Measurements from ENCODE around the gene COL20A1. TPM values are rescaled to one million over a fixed set of nuclear protein-coding genes. Genes with fewer than 3 reads are reported as not detected.

Gene COL20A1
- total and polyA plus RNA-seq, 2 of the 13 experiments (the other 11 are each of a cell fraction or from before 2014, with no cell fraction given): not detected

DNA sequence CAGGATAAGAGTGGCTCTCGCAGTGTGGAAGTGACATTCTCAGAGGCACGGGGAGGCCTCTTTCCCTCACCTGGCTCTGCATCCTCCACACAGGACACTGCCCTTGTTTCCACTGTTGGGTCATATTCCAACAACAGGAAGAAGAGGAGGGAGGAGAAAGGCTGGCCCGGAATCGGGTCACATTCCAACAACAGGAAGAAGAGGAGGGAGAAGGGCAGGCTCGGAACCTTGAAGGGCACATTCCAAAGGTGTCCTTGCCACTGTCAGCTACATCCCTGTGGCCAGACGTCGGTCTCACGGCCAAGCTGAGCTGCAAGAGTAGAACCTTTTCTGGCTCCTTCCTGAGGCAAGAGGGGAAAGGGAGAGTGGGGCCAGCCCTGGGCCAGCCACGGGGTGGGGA is 42.7 kb downstream of the COL20A1 start:
- Histone ChIP-seq H3K4me2 (ENCODE audit: low read depth, low read length) (no peak overlapping the region), H3K9ac (ENCODE audit: insufficient read depth, low read depth, low read length) (no peak overlapping the region), H3K27me3 (ENCODE audit: control insufficient read depth in 1 of 2, insufficient read depth in 2 of 2, low read length in 2 of 2) (peaks cover 0 to 16% of the 10 kb centered on the region in 2 experiments), H3K9me3 (ENCODE audit: low read length) (no peaks in the 10 kb centered on the region), H3K4me3 (replicated peaks in 1 of 3; ENCODE audit: insufficient read depth in 1 of 3, low read depth in 2 of 3, low read length in 3 of 3) (no peak overlapping the region), H3K27ac (ENCODE audit: extremely low read length, insufficient read depth, low read length) (no peak overlapping the region), H2AFZ (ENCODE audit: low read length) (no peak overlapping the region), H4K20me1 (ENCODE audit: insufficient read depth, low read length) (no peaks in the 10 kb centered on the region; the same call in 1 of the 2 replicates), H3K36me3 (replicated peaks in 1 of 2; ENCODE audit: control insufficient read depth in 1 of 2, insufficient read depth in 2 of 2, low read length in 2 of 2) (no peaks in the 10 kb centered on the region), H3K79me2 (ENCODE audit: insufficient read depth, low read length) (no peaks in the 10 kb centered on the region), H3K4me1 (ENCODE audit: insufficient read depth, low read length) (no peaks in the 10 kb centered on the region)
- ATAC-seq (no peak; the same call in 2 of the 3 replicates), FAIRE-seq (no peak), DNase-seq (ENCODE audit: low spot score) (no peak)
- WGBS (ENCODE audit: low lambda C conversion rate): 23% methylated on average over 9 of the region's 9 CpGs
- intact Hi-C loops (cut with micrococcal nuclease; ENCODE audit: unreplicated experiment): loop anchor here (2.0 kb wide), 1 partner anchor 31 kb away; no protein-coding TSS in a partner anchor
- CTCF ChIA-PET (ENCODE audit: low intra/inter-chr PET ratio, low total read pairs): no interaction called here
- in situ Hi-C loops (cut with HindIII; ENCODE audit: extremely low pct_ligation_motif_present, low pct_unique_long_range_greater_than_20kb): no loop called here
- no TSS peak for BruUV-seq (replicated peaks)
- POLR2A ChIA-PET: no interaction called here
- no peak for TF ChIP-seq ZNF253 (CRISPR knock-in tag; IDR thresholded peaks at IDR 0.05; ENCODE audit: borderline replicate concordance)
- no peak for TF ChIP-seq ZNF251 (CRISPR knock-in tag; IDR thresholded peaks at IDR 0.05)
- no peak for TF ChIP-seq RBM39 (IDR thresholded peaks at IDR 0.05; ENCODE audit: low read depth, low read length, poor library complexity, severe bottlenecking)
- TF ChIP-seq JUND (CRISPR knock-in tag; IDR thresholded peaks at IDR 0.05): no peak
- TF ChIP-seq NCOA5 (CRISPR knock-in tag; IDR thresholded peaks at IDR 0.05): no peak
- peak; percentile 36; the same call in 1 of the 2 replicates for TF ChIP-seq ETV5 (CRISPR knock-in tag; IDR thresholded peaks at IDR 0.05; ENCODE audit: borderline replicate concordance)
- no peak for TF ChIP-seq RAD21 (CRISPR knock-in tag; IDR thresholded peaks at IDR 0.05)
- peak; percentile 72 for TF ChIP-seq TEAD3 (CRISPR knock-in tag; optimal IDR thresholded peaks at IDR 0.05; ENCODE audit: borderline replicate concordance)
- no peak for TF ChIP-seq ZNF605 (CRISPR knock-in tag; IDR thresholded peaks at IDR 0.05)
- no peak for TF ChIP-seq NFE2 (CRISPR knock-in tag; IDR thresholded peaks at IDR 0.05)
- TF ChIP-seq ZNF615 (CRISPR knock-in tag; IDR thresholded peaks at IDR 0.05; ENCODE audit: borderline replicate concordance): no peak
- TF ChIP-seq, protein P1, sequence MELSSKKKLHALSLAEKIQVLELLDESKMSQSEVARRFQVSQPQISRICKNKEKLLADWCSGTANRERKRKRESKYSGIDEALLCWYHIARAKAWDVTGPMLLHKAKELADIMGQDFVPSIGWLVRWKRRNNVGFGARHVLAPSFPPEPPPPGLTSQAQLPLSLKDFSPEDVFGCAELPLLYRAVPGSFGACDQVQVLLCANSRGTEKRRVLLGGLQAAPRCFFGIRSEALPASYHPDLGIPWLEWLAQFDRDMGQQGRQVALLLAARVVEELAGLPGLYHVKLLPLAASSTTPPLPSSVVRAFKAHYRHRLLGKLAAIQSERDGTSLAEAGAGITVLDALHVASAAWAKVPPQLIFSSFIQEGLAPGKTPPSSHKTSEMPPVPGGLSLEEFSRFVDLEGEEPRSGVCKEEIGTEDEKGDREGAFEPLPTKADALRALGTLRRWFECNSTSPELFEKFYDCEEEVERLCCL (CRISPR knock-in tag; IDR thresholded peaks at IDR 0.05; ENCODE audit: borderline replicate concordance): no peak
- TF ChIP-seq MYC (CRISPR knock-in tag; IDR thresholded peaks at IDR 0.05; ENCODE audit: borderline replicate concordance): no peak
